Stimulated activated CD4-positive, alpha-beta T cell treated with anti-CD3 and anti-CD28 coated beads, TNF-alpha, amount 100 ng/mL, for 4 hours (primary cell): Measurements from ENCODE around the gene CEP68.
"Not testable (repeated sequence)": the region's sequence is repeated elsewhere in the genome, so short reads cannot be mapped to it uniquely, and the experiment has no call there.

Experiments used
- DNase-seq, 3 experiments: peaks; one replicate each; pipeline ENCODE4 v3.0.0-alpha.2; 2020; ENCODE audit warnings: low read depth in 3 of 3

Gene CEP68, protein sequence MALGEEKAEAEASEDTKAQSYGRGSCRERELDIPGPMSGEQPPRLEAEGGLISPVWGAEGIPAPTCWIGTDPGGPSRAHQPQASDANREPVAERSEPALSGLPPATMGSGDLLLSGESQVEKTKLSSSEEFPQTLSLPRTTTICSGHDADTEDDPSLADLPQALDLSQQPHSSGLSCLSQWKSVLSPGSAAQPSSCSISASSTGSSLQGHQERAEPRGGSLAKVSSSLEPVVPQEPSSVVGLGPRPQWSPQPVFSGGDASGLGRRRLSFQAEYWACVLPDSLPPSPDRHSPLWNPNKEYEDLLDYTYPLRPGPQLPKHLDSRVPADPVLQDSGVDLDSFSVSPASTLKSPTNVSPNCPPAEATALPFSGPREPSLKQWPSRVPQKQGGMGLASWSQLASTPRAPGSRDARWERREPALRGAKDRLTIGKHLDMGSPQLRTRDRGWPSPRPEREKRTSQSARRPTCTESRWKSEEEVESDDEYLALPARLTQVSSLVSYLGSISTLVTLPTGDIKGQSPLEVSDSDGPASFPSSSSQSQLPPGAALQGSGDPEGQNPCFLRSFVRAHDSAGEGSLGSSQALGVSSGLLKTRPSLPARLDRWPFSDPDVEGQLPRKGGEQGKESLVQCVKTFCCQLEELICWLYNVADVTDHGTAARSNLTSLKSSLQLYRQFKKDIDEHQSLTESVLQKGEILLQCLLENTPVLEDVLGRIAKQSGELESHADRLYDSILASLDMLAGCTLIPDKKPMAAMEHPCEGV

DNA sequence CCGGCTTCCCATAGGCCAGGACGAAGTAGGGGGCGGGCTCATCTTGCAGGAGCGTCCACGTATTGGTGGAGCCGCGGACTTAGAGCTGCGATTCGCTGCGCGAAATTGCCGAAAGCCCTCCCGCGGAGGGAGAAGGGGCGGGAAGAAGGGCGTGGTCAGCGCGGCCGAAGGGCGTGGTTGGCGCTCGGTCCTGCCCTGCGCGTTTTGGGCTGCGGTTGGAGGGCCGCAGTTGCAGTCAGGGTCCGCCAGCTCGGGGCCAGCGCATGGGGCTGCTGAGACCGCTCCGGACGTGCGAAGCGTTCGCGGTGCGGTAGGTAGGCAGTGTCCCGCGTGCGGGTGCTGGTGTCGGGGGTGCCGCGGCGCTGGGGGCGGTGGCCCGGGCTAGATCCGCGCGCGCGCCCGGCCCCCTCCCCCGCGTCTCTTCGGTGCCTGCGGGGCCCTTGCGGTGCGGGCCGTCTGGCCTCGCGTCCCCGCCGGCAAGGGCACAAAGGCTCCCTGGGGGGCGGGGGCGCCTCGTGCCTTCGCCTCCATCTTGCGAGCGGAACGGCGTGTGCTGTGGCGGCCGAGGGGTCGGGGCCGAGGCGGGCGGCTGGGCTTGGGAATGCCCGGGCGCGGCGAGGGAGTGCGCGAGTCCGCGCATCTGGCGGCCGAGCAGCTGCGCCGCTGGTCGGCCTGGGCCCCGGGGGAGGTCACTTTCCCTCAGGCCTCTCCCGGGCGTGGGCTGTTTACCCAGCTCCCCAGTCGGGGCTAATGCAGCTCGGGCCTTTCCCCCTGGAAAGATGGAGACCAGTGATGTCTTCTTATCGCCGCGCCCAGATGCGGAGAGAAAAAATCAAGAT, at the start of gene CEP68:
Gene CEP68, plus strand, starts transcription at position 202 of the 839 bp plus-strand sequence. CDS start 13,029 bp downstream, outside the sequence.
- peak; percentile 90 to 94 (median 93) for DNase-seq

DNA sequence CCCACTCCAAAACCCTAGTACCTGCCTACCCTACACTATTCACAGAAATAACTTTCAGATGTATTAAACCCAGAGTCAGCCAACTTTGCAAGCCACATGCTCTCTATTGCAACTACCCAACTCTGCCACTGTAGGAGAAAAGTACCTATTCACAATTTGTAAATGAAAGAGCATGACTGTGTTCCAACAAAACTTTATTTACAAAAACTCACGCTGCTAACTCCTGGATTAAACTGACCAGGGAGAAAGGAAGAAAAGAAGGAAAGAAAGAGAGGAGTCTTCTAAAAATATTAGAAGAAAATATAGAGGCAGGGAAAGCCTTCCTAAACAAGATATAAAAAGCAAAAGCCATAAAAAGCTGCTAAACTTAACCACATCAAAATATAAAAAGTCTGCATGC, 42.4 kb upstream of the CEP68 start:
- DNase-seq, result no peak

- no peak for DNase-seq
Observed at GRCh38 chr2:65015731-65016130, 40.5 kb upstream of the CEP68 start.

DNA sequence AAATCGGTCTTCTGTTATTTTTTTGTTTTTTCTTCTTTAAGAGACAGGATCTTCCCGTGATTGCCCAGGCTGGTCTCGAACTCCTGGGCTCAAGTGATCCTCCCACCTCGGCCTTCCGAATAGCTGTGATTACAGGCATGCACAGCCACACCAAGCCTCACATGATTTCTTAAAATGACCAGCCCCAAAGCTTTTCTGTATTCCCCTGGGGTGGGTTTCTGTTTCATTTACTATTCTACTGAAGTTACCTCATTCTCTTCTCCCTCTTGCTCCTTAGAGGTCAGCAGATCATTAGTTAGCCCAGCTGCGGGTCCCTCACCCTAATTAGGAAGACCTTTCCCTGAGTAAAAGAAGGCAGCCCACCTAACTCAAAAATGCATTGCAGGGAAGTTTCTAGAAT, 39.4 kb upstream of the CEP68 start:
- no peak for DNase-seq

GRCh38 chr2:65017335-65017734, 38.9 kb upstream of the CEP68 start:
- no peak for DNase-seq

DNA sequence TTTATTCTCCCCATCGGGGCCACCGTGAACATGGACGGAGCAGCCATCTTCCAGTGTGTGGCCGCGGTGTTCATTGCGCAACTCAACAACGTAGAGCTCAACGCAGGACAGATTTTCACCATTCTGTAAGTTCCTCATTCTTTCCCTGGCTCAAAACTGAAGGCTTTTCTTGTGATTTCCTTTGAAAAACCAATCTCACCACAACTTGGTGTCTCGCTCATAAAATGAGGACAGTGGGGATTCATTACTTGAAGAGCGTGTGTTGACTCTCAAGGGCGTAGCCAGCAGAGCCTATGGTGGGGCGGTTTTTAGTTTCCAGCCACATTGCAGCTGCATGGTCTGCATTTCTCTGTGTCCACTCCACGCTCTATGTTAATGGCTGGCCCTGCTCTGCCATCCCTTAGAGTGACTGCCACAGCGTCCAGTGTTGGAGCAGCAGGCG, 38.1 kb upstream of the CEP68 start:
- no peak for DNase-seq

GRCh38 chr2:65019010-65019409, 37.2 kb upstream of the CEP68 start:
- DNase-seq, result no peak

DNA sequence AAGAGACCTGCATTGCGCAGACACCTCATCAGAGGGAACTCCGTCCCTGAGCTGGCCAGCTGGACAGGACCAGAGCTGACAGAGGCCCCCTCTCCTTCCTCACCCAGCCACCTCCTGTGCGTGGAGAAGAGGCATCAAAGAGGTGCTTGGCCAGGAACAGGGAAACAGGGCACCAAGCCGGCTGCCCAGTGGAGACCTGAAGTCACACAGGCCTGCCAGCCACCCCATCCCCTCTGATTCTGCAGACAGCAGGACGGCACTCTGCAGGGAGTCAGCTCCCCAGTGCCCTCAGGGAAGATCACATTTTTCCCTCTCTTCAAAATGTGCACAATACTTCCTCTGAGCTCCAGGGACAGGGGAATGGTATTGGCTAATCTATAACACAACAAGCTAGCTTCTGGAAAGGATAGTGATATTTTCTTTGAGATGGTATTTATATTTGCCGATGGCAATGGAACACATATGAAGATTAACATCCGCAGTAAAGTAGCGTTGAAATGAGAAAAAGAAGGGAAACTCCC, 36.5 kb upstream of the CEP68 start:
- no peak for DNase-seq

DNA sequence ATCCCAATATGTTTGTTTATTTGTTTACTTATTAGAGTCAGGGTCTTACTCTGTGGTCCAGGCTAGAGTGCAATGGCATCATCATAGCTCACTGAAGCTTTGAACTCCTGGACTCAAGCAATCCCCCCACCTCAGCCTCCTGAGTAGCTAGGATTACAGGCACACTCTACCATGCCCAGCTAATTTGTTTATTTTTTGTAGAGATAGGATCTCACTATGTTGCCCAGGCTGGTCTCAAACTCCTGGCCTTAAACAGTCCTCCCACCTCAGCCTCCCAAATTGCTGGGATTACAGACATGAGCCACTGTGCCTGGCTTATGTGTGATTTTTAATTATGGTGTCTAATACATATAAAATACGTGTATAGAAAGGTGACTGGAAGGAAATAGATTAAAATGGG, 36.0 kb upstream of the CEP68 start:
- DNase-seq, result not testable (repeated sequence)

GRCh38 chr2:65020943-65021528, 35.2 kb upstream of the CEP68 start:
- DNase-seq, result no peak

GRCh38 chr2:65021709-65022108, 34.5 kb upstream of the CEP68 start:
- no peak for DNase-seq

GRCh38 chr2:65022189-65022588, 34.0 kb upstream of the CEP68 start:
- no peak for DNase-seq

GRCh38 chr2:65023742-65024141, 32.5 kb upstream of the CEP68 start:
- DNase-seq, result no peak

DNA sequence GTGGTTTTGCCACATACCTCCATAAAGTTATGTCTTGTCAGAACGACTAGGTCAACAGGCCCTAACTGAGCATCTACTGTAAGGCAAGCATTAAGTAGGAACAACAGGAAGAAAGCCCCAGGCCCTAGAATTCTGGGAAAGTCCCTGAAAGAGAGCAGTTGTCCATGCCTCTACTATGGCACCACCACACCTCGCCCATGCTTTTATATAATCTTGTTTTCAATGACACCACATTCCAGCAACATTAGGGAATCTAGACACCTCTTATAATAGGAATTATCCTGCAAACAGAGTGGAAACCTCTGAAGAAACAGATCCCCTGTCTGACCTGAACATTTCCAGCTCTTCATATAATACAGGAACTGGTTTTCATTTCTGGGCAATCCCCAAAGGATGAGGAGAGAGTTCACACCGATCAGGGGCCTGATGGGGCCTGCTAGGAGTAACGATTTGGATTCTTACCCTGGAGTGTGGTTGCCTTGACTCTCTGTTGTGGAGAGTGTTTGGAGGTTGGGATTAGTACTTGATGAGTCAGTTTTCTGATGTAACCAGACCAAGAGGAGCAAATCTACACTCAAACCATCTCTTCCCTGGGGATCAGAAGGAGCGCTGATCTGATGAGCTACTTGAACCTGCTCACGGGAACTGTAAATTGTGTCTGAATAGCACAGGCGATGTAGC, 31.9 kb upstream of the CEP68 start:
- DNase-seq, result no peak

GRCh38 chr2:65025453-65026123, 30.6 kb upstream of the CEP68 start:
- no peak for DNase-seq

GRCh38 chr2:65026154-65026553, 30.1 kb upstream of the CEP68 start:
- no peak for DNase-seq

DNA sequence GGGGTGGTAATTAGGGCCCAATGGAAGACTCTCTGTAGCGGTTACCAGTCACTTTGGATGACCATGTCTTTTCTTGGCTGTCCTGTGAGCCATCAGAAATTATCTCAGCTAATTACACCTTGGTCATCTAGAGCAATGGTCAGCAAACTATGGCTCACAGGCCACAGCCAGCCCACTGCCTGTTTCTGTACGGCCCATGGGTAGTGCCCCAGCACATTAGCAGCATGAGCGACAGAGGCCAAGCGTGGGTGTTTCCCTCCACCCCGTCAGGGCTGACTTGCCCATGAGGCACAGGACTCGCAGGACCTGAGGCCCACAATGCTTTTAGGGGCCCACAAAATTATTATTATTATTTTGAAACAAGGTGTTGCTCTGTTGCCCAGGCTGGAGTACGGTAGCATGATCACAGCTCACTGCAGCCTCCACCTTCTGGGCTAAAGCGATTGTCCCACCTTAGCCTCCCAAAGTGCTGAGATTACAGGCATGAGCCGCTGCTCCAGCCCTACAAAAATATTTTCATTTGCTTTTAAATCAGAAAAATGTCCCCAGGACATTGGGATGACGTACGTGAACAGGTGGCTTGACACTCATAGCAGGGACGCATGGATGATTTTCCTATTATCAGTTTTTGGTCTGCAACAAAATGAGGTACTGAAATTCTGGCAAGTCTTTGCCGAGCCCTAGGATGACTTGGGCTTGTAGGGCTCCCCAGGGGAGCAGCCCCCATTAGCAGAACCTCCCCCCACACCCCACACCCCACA, 29.3 kb upstream of the CEP68 start:
- DNase-seq, result no peak

DNA sequence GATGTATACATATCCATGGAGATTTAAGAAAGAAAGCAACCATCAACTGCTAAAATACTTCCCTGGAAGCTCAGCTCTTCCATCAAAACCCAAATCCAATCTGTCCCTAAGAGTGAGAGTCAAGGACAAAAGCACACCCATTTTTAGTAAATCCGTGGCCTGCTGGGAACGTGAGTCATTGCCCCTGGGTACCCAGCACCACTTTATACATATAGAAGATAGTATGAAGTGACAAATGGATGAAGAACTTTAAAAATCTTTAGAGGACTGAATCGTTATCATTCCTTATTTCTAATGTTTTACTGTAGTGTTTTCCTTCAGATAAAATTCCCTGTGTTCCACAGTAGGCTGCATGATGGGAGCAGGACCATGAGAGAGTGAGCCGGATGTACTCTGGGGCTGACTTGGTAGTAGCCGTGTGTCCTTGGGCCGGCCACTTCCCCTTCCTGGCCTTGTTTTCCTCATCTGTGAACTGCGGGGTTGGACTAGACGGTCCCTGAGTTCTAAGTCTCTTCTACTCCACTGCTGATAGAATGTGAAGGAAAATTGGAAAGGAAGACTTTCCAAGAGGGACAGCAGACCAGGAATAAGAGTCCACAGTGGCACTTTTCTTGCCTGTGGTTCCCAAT, 28.5 kb upstream of the CEP68 start:
- no peak for DNase-seq
